Immature natural killer cell (primary cell): Measurements from ENCODE around the gene NLGN4Y. TPM values are rescaled to one million over a fixed set of nuclear protein-coding genes. Genes with fewer than 3 reads are reported as not detected.

Experiments
- DNase-seq, 3 donors: peaks; one replicate each; pipeline ENCODE4 v3.0.0; 2022; ENCODE audit warnings: mixed read lengths in 1 of 3
- H3K27ac Mint-ChIP-seq, 6 donors: one replicate each; pipeline ENCODE4 v1.8.0; 2020; ENCODE audit warnings: mixed read lengths in 6 of 6, mild to moderate bottlenecking in 5 of 6, inconsistent platforms in 4 of 6, moderate library complexity in 3 of 6
- H3K27me3 Mint-ChIP-seq, 3 donors: one replicate each; pipeline ENCODE4 v1.8.0; 2020 to 2021; ENCODE audit warnings: low read depth in 3 of 3, mild to moderate bottlenecking in 3 of 3, mixed read lengths in 3 of 3, moderate library complexity in 3 of 3, inconsistent platforms in 1 of 3
- H3K36me3 Mint-ChIP-seq, 3 donors: one replicate each; pipeline ENCODE4 v1.8.0; 2020; ENCODE audit warnings: mixed read lengths in 3 of 3, inconsistent platforms in 2 of 3, mild to moderate bottlenecking in 2 of 3
- H3K4me1 Mint-ChIP-seq, 2 donors: one replicate each; pipeline ENCODE4 v1.8.0; 2020; ENCODE audit warnings: inconsistent platforms in 2 of 2, mild to moderate bottlenecking in 2 of 2, mixed read lengths in 2 of 2, moderate library complexity in 1 of 2
- H3K4me3 Mint-ChIP-seq, 5 donors: one replicate each; pipeline ENCODE4 v1.8.0; 2020; ENCODE audit warnings: mild to moderate bottlenecking in 5 of 5, mixed read lengths in 5 of 5, inconsistent platforms in 3 of 5, moderate library complexity in 3 of 5
- H3K9me3 Mint-ChIP-seq, 6 donors: one replicate each; pipeline ENCODE4 v1.8.0; 2020; ENCODE audit warnings: mild to moderate bottlenecking in 6 of 6, mixed read lengths in 6 of 6, inconsistent platforms in 4 of 6, moderate library complexity in 3 of 6
- polyA plus RNA-seq, 3 donors: library from polyadenylated mRNA; unstranded; fragments of 300-500 nt; fragmentation: Illumina TruSeq; gene quantifications; one replicate each; pipeline ENCODE4 v1.2.3, GENCODE V29; 2021

NLGN4Y gene
- polyA plus RNA-seq, 3 donors from 2014 or later, result not detected

GRCh38 chrY:14601372-14601771 lies 77.0 kb downstream of the NLGN4Y start:
- H3K4me1 Mint-ChIP-seq, result no peaks in the 10 kb centered on the region
- H3K4me3 Mint-ChIP-seq, result no peak overlapping the region
- no peaks in the 10 kb centered on the region for H3K27me3 Mint-ChIP-seq
- no peak for DNase-seq
- H3K9me3 Mint-ChIP-seq, result no peaks in the 10 kb centered on the region
- H3K36me3 Mint-ChIP-seq, result no peaks in the 10 kb centered on the region
- no peak overlapping the region for H3K27ac Mint-ChIP-seq

- Mint-ChIP-seq H3K4me1 (no peaks in the 10 kb centered on the region), H3K27me3 (peaks cover 0 to 7% (median 0%) of the 10 kb centered on the region in 3 donors), H3K27ac (no peak overlapping the region), H3K9me3 (peaks cover 0 to 5% (median 0%) of the 10 kb centered on the region in 6 donors), H3K4me3 (no peak overlapping the region), H3K36me3 (no peaks in the 10 kb centered on the region)
- DNase-seq, result no peak
These were observed 93.3 kb downstream of the NLGN4Y start for GRCh38 chrY:14617625-14618024.

- DNase-seq, result no peak
- H3K36me3 Mint-ChIP-seq, result no peaks in the 10 kb centered on the region
- peaks cover 0 to 7% (median 0%) of the 10 kb centered on the region in 3 donors for H3K27me3 Mint-ChIP-seq
- no peaks in the 10 kb centered on the region for H3K4me1 Mint-ChIP-seq
- no peak overlapping the region for H3K4me3 Mint-ChIP-seq
- H3K27ac Mint-ChIP-seq, result no peak overlapping the region
- peaks cover 0 to 5% (median 0%) of the 10 kb centered on the region in 6 donors for H3K9me3 Mint-ChIP-seq
These were observed 94.2 kb downstream of the NLGN4Y start for GRCh38 chrY:14618513-14618912.

- Mint-ChIP-seq H3K4me1 (no peaks in the 10 kb centered on the region), H3K27ac (no peak overlapping the region), H3K9me3 (peaks cover 0 to 3% (median 0%) of the 10 kb centered on the region in 6 donors), H3K4me3 (no peak overlapping the region), H3K36me3 (no peaks in the 10 kb centered on the region), H3K27me3 (no peaks in the 10 kb centered on the region)
- no peak for DNase-seq
These were observed 103.9 kb downstream of the NLGN4Y start for GRCh38 chrY:14628208-14628607.

- Mint-ChIP-seq H3K4me3 (no peak overlapping the region), H3K36me3 (no peaks in the 10 kb centered on the region), H3K4me1 (no peaks in the 10 kb centered on the region), H3K9me3 (no peaks in the 10 kb centered on the region), H3K27ac (no peak overlapping the region), H3K27me3 (no peaks in the 10 kb centered on the region)
- no peak for DNase-seq
These were observed 107.3 kb downstream of the NLGN4Y start for GRCh38 chrY:14631676-14632075.

GRCh38 chrY:14633718-14634117 lies 109.4 kb downstream of the NLGN4Y start:
- Mint-ChIP-seq H3K36me3 (no peaks in the 10 kb centered on the region), H3K4me1 (no peaks in the 10 kb centered on the region), H3K4me3 (no peak overlapping the region), H3K9me3 (no peaks in the 10 kb centered on the region), H3K27me3 (no peaks in the 10 kb centered on the region), H3K27ac (no peak overlapping the region)
- DNase-seq, result no peak

- Mint-ChIP-seq H3K4me1 (no peaks in the 10 kb centered on the region), H3K27ac (no peak overlapping the region), H3K9me3 (no peaks in the 10 kb centered on the region), H3K36me3 (no peaks in the 10 kb centered on the region), H3K4me3 (no peak overlapping the region), H3K27me3 (no peaks in the 10 kb centered on the region)
- no peak for DNase-seq
These were observed 110.6 kb downstream of the NLGN4Y start for GRCh38 chrY:14634954-14635353.

GRCh38 chrY:14637551-14637950 lies 113.2 kb downstream of the NLGN4Y start:
- no peak overlapping the region for H3K4me3 Mint-ChIP-seq
- DNase-seq, result no peak
- H3K36me3 Mint-ChIP-seq, result no peaks in the 10 kb centered on the region
- no peak overlapping the region for H3K27ac Mint-ChIP-seq
- H3K9me3 Mint-ChIP-seq, result no peaks in the 10 kb centered on the region
- H3K4me1 Mint-ChIP-seq, result no peaks in the 10 kb centered on the region
- H3K27me3 Mint-ChIP-seq, result no peaks in the 10 kb centered on the region

GRCh38 chrY:14641853-14642252 lies 117.5 kb downstream of the NLGN4Y start:
- no peaks in the 10 kb centered on the region for H3K36me3 Mint-ChIP-seq
- H3K4me1 Mint-ChIP-seq, result no peaks in the 10 kb centered on the region
- DNase-seq, result no peak
- H3K9me3 Mint-ChIP-seq, result peaks cover 0 to 5% (median 0%) of the 10 kb centered on the region in 6 donors
- H3K27ac Mint-ChIP-seq, result no peak overlapping the region
- H3K27me3 Mint-ChIP-seq, result no peaks in the 10 kb centered on the region
- H3K4me3 Mint-ChIP-seq, result no peak overlapping the region

GRCh38 chrY:14644157-14644952 lies 120.0 kb downstream of the NLGN4Y start:
- Mint-ChIP-seq H3K4me3 (no peak overlapping the region), H3K27ac (no peak overlapping the region), H3K27me3 (no peaks in the 10 kb centered on the region), H3K36me3 (no peaks in the 10 kb centered on the region), H3K9me3 (peaks cover 0 to 5% (median 0%) of the 10 kb centered on the region in 6 donors), H3K4me1 (no peaks in the 10 kb centered on the region)
- no peak for DNase-seq

- no peaks in the 10 kb centered on the region for H3K4me1 Mint-ChIP-seq
- H3K27me3 Mint-ChIP-seq, result no peaks in the 10 kb centered on the region
- no peak for DNase-seq
- no peak overlapping the region for H3K27ac Mint-ChIP-seq
- H3K9me3 Mint-ChIP-seq, result peaks cover 0 to 2% (median 0%) of the 10 kb centered on the region in 6 donors
- H3K4me3 Mint-ChIP-seq, result no peak overlapping the region
- no peaks in the 10 kb centered on the region for H3K36me3 Mint-ChIP-seq
These were observed 154.9 kb downstream of the NLGN4Y start for GRCh38 chrY:14679181-14679580.

GRCh38 chrY:14694543-14694942 lies 170.2 kb downstream of the NLGN4Y start:
- no peaks in the 10 kb centered on the region for H3K4me1 Mint-ChIP-seq
- peaks cover 0 to 2% (median 0%) of the 10 kb centered on the region in 6 donors for H3K9me3 Mint-ChIP-seq
- H3K27me3 Mint-ChIP-seq, result no peaks in the 10 kb centered on the region
- no peaks in the 10 kb centered on the region for H3K36me3 Mint-ChIP-seq
- DNase-seq, result no peak
- no peak overlapping the region for H3K4me3 Mint-ChIP-seq
- H3K27ac Mint-ChIP-seq, result no peak overlapping the region

- H3K4me1 Mint-ChIP-seq, result no peaks in the 10 kb centered on the region
- no peak for DNase-seq
These were observed 183.8 kb downstream of the NLGN4Y start for GRCh38 chrY:14708158-14708557.

GRCh38 chrY:14741596-14741995 lies 217.3 kb downstream of the NLGN4Y start:
- H3K4me3 Mint-ChIP-seq, result no peak overlapping the region
- no peak overlapping the region for H3K27ac Mint-ChIP-seq
- no peaks in the 10 kb centered on the region for H3K36me3 Mint-ChIP-seq
- DNase-seq, result no peak
- H3K27me3 Mint-ChIP-seq, result no peaks in the 10 kb centered on the region
- H3K4me1 Mint-ChIP-seq, result no peaks in the 10 kb centered on the region
- no peaks in the 10 kb centered on the region for H3K9me3 Mint-ChIP-seq

More at GRCh38 chrY:14708158-14708557, 183.8 kb downstream of the NLGN4Y start:
- Mint-ChIP-seq H3K36me3 (peaks cover 0 to 3% (median 0%) of the 10 kb centered on the region in 3 donors), H3K9me3 (peaks cover 0 to 9% (median 0%) of the 10 kb centered on the region in 6 donors), H3K27ac (no peak overlapping the region), H3K27me3 (peaks cover 0 to 2% (median 0%) of the 10 kb centered on the region in 3 donors), H3K4me3 (no peak overlapping the region)

- H3K27me3 Mint-ChIP-seq, result no peaks in the 10 kb centered on the region
- no peaks in the 10 kb centered on the region for H3K36me3 Mint-ChIP-seq
- no peak for DNase-seq
- H3K9me3 Mint-ChIP-seq, result peaks cover 0 to 4% (median 0%) of the 10 kb centered on the region in 6 donors
- H3K27ac Mint-ChIP-seq, result no peak overlapping the region
- H3K4me3 Mint-ChIP-seq, result no peak overlapping the region
- H3K4me1 Mint-ChIP-seq, result no peaks in the 10 kb centered on the region
These were observed 224.0 kb downstream of the NLGN4Y start for GRCh38 chrY:14748329-14748728.
